Urothelium cell line (cell line): ENCODE results near the gene AATK.
A peak's percentile ranks its signal among the peaks of the same experiment; 100 is the strongest.
"Not testable (repeated sequence)": the region's sequence is repeated elsewhere in the genome, so short reads cannot be mapped to it uniquely, and the experiment has no call there.

ENCODE experiments used
- DNase-seq: peaks from one replicate; pipeline ENCODE4 v3.0.0; 2011; ENCODE audit warnings: low spot score, mixed read lengths
- FAIRE-seq: peaks from 2 replicates; lab custom pipeline; 2011; peaks lifted over from hg19 to GRCh38; lab: Jason Lieb, UNC

AATK gene

DNA sequence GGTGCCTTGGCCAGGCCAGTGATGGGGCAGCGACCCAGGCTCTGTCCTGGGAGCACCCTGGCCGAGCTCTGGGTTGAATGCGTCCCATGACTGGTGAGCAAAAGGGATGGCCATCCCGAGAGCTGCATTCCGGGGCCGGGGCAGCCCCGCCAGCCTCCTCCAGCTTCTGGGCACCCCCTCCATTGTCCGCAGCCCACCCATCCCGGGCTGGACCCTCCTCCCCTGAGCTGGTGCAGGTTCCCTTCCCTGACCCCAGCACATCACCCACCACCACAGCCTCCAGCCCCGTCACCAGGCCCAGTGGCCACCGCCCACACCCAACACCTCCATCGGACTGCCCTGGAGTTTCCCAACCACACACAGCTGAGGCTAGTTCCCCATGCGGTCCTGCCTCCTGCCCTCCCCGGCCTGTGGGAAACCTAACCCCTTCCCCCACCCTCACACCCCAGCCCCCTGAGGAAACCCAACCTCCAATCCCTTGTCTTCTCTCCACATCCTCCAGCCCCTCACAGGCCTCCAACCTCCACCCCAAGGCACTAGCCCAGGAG, 17.0 kb downstream of the AATK start:
- FAIRE-seq (no peak), DNase-seq (no peak)

DNA sequence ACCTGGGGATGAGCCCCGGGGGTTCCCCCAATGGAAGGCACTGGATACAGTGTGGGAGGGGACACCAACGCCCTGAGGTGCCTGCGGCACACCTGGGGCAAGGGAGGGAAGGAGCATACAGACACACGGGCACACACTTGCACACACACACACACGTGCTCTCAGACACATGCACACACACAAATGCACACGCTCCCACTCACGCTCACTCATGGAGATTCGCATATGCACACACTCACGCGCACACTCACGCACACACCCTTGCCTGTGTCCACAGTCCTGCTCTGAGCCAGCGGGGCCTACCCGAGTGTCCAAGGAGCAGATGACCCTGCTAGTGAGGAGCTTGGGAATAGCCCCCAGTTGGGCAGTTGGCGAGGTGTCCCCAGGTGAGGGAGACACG, 17.4 kb downstream of the AATK start:
- FAIRE-seq, result peak; percentile 35
- no peak for DNase-seq

- no peak for DNase-seq
- FAIRE-seq, result no peak
These were observed 18.3 kb downstream of the AATK start for GRCh38 chr17:81147701-81148100.

- not testable (repeated sequence) for FAIRE-seq, DNase-seq
These were observed 19.8 kb downstream of the AATK start for GRCh38 chr17:81146208-81146607.

- FAIRE-seq, result no peak
These were observed 21.6 kb downstream of the AATK start for GRCh38 chr17:81144423-81144781.

GRCh38 chr17:81143717-81144422, 22.2 kb downstream of the AATK start:
- DNase-seq (no peak), FAIRE-seq (no peak)

More at GRCh38 chr17:81144423-81144781, 21.6 kb downstream of the AATK start:
- no peak for DNase-seq

DNA sequence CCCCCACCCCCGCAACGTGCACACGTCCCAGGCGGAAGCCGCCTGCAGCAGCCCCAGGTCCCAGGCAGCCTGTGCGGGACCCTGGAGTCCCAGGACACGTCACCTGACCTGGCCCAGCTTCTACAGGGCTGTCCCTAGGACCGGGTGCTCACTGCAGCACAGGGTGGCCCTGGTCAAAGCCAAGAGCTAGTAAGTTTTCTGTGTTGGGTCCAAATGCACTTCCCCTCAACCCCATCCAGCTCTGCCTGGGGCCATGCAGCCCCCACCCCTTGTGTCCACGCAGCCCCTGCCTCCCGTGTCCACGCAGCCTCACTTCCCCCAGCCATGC, 22.9 kb downstream of the AATK start:
- FAIRE-seq, result no peak

DNA sequence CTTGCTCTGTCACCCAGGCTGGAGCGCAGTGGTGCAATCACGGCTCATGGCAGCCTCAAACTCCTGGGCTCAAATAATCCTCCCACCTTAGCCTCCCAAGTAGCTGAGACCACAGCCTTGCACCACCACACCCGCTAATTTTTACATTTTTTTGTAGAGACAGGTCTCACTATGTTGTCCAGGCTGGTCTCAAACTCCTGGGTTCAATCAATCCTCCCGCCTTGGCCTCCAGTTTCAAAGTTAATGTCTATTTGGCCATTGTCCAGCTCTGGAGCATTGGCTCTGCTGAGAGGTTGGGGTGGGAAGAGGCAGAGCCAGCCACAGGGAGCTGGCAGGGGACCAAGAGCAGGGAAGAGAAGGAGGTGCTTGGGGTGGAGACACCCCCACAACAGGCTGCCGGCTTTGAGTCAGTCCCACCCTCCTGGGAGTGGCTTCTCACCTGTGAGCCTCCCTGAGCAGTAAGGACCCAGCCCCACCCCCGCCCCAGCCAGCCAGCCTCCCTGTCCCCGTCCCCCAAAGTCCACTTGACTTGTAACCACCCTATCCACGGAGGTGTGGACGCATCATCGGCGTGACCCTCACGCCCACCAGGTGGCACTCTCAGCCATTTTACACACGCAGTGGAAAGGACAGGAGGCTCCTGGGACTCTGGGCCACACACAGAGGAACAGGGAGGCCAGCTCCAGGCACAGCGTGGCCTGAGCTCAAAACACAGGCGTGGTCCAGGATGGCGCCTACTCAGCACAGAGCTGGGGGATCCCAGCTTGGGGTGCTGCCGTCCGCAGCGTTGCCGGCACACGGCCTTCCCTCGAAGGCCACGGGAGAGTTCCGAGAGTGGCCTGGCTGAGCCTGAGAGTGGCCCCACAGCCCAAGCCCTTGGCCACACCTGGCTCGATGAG, 23.5 kb downstream of the AATK start:
- FAIRE-seq, result peak; percentile 90

More for the DNA sequence above, 22.9 kb downstream of the AATK start:
- no peak for DNase-seq

GRCh38 chr17:81140695-81141094, 25.3 kb downstream of the AATK start:
- DNase-seq (no peak), FAIRE-seq (peak; percentile 17)

More for the DNA sequence above, 23.5 kb downstream of the AATK start:
- peak; percentile 87 for DNase-seq

DNA sequence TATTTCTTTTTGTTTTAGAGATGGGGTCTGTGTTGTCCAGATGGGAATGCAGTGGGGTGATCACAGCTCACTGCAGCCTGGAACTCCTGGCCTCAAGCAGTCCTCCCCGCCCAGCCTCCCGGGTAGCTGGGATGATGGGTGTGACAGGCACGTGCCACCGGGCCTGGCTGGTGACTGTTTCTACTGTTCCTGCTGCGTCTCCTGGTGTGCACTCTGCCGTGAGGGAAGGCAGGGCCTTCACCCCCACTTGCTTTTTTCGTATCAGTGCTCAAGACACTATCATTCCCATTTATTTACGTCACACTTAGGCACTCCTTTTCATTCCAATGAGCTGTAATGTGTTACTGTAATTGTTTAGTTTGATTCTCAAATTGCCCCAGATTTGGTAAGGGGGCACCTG, 26.0 kb downstream of the AATK start:
- FAIRE-seq, result no peak

DNA sequence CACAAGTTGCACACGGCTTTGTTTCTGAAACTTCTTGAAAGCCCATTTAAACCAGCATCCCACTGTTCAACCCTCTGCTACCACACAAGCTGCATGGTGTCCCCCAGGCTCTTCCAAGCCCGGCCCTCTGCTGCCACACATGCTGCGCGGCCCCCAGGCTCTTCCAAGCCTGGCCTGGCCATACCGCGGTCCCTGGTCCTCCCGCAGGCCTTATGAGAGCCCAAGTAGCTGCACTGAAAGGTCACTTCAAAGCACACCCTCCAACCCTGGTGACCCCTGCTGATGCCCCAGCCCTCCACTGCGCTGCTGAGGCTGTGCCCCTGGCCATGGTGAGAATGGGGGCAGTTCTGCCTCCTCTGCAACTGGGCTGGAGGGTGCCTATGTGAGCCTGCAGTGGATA, 26.6 kb downstream of the AATK start:
- no peak for DNase-seq
- FAIRE-seq, result no peak

More for the DNA sequence above, 26.0 kb downstream of the AATK start:
- no peak for DNase-seq

DNA sequence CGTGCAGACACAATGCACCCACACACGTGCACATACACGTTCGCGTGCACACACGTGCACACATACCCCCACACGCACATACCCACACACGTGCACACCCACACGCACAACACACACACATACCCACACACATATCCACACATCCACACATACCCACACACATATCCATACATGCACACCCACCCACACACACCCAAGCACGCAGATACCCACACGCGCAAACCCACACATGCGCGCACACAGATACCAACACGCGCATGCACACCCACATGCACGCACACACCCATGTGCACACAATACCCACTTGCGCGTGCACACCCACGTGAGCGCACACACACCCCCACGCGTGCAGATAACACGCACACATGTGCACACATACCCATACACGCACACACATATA, 27.5 kb downstream of the AATK start:
- no peak for FAIRE-seq

DNA sequence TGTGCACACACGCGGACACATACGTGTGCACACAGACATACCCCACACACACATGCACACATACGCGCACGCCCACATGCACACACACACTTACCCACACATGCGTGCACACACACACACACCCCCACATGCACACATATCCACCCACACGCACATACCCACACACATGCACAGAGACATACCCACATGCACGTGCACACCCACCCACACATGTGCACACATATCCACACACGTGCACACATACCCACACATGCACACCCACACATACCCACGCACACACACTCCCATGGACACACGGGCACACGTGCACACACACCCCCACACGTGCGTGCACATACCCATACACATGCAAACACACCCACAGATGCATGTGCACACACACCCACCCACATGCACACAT, 27.9 kb downstream of the AATK start:
- FAIRE-seq (peak; percentile 99), DNase-seq (no peak)

More for the DNA sequence above, 27.5 kb downstream of the AATK start:
- no peak for DNase-seq

GRCh38 chr17:81137248-81137647, 28.8 kb downstream of the AATK start:
- no peak for FAIRE-seq

GRCh38 chr17:81136366-81136765, 29.7 kb downstream of the AATK start:
- DNase-seq, result no peak
- FAIRE-seq, result no peak

More at GRCh38 chr17:81137248-81137647, 28.8 kb downstream of the AATK start:
- DNase-seq, result no peak

- DNase-seq, result no peak
- FAIRE-seq, result no peak
These were observed 30.3 kb downstream of the AATK start for GRCh38 chr17:81135505-81136278.

DNA sequence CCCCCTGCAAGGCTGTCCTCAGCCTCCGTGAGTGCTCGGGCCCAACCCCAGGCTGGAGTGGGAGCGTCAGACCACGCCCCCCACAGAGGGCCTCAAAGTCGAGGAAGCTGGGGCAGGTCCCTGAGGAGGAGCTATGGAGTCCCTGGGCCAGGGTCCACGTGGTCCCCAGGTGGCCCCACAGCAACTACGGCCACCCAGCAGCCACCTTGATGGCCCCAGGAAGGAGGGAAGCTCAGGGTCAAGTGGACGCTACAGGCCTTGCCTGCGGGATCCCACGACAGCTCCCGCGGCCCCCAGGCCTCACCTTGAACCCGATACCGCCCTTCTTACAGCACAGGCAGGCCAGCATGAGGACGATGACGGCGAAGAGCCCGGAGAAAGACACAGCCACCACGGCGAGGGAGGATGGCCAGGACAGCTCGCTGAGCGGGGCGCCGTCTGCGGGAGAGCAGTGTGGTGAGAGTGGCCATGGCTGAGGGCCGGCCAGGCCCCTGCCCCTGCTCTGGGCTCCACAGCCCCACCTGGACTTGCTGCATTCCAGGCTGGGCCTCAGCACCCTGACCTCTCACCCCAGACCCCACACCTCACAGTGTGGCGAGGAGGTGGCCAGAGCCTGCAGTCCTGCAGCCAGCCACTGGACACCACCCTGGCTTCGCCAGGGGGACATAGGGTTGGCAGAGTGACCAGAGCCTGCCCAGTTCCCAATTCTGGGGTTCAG, 31.8 kb downstream of the AATK start:
- DNase-seq (no peak), FAIRE-seq (no peak)

DNA sequence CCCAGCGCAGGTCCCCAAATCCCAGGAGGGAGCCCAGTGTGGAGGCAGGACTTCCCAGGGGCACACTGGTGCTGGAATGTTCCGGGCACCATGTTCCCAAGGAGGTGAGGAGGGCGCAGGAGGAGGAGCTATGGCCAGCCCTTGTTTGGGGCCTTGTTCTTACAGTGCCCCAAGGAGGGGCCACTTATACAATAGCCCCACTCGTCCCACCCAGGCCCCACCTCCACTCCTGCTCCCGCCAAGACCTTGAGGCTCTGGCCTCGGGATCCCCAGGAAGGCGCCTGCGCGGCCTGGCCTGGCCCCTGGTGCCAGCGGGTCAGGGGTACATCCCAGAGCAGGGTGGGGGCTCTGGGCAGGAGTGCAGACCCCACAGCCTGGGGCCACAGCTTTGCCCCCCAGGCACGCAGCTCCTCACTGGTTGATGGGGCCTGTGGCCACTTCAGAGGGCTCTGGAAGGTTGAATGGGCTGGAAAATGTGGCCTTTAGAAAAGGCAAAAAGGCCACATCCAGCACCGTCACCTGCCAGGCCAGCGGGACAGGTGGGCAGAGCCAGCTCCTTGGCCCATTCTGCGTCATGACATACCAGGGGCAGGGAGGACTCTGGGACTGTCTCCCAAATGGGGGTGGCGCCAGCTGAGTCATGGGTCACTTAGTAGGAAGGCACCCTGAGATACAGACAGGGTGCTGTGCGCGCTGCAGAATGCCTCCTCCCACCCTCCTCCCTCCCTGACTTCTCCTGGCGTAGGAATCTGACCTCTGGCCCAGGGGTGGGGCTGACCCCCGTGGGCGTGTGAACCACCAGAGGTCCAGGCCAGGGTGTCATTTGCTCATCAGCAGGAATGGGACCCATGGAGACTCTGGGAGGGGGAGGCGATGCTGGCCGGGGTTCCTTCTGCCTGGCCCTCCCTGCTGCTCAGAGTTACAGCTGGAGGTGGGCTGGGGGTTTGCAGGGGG, 33.0 kb downstream of the AATK start:
- no peak for DNase-seq
- FAIRE-seq, result peak; percentile 55

DNA sequence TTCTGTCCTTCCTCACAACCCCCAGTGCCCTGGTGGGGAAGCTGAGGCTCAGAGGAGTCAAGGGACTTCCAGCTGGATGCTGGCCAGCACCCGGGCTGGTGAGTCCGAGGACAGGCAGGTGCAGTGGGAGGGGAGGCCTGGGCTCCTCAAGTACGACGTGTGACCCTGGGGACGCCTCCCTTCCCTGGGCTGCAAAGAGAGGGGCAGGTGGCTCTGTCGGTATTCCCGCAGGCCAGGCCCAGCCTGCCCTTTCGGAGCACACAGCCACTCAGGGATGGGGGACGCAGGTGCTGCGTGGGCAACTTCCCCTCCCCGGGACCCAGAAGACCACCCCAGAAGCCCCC, 33.9 kb downstream of the AATK start:
- DNase-seq (no peak), FAIRE-seq (no peak)
